GM19468 (cell line): Measurements from ENCODE around the gene XRCC6.
"Not testable (repeated sequence)": the region's sequence is repeated elsewhere in the genome, so short reads cannot be mapped to it uniquely, and the experiment has no call there.

ENCODE experiments used
- ATAC-seq: cut with Tn5 transposase; IDR thresholded peaks from one replicate; pipeline ENCODE4 v1.9.1; 2021; ENCODE audit warnings: mild to moderate bottlenecking, moderate library complexity, moderate number of reproducible peaks; ENCODE audit not compliant: unreplicated experiment; ENCODE audit errors: extremely low read depth

Gene XRCC6

DNA sequence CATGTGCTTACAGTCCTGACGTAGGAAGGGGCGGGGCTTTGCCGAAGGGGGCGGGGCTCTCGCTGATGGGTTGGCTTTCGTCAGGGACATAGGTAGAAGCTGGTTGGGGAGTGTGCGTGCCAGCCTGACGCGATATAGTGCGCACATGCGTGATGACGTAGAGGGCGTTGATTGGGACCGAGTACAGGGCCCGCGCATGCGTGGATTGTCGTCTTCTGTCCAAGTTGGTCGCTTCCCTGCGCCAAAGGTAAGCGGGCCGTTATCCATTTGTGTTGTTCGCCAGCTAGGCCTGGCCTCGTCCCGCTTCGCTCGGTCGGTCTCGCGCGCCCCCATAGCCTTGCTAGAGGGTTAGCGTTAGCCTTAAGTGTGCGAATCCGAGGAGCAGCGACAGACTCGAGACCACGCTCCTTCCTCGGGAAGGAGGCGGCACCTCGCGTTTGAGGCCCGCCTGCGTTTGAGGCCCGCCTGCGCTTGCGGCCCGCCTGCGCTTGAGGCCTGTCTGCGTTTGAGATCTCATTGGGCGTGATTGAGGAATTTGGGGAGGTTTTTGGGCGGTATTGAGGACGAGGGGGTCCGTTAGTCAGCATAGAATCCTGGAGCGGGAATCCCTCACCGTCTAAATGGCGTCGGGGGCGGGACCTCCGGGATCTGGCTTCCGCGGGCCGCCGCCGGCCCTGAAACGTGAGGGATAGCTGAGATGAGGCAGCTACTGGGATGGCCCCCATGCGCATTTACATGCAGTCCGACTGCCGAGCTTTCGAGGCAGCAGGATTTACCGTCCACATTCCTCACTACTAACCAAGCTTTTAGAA lies at the start of gene XRCC6:
XRCC6 (plus strand) TSS at position 197 of the 812 bp plus-strand sequence. CDS start 710 bp downstream, outside the sequence.
- peak; percentile 59 for ATAC-seq

DNA sequence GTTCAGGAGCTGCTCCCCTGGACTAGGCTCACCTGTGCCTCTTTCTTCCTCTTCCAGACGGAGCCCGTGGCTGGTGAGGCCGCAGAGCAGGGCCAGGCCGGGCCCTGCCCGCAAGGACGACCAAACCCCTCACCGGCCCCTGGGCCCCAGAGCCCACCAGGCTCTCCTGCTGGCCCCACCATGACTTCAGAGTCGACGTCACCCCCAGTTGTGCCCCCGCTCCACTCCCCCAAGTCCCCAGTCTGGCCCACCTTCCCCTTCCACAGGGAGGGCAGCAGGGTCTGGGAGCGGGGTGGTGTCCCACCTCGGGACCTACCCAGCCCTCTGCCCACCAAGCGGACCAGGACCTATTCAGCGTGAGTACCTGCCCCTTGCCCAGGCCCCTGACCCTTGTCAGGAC lies 49.3 kb upstream of the XRCC6 start:
- ATAC-seq = no peak

DNA sequence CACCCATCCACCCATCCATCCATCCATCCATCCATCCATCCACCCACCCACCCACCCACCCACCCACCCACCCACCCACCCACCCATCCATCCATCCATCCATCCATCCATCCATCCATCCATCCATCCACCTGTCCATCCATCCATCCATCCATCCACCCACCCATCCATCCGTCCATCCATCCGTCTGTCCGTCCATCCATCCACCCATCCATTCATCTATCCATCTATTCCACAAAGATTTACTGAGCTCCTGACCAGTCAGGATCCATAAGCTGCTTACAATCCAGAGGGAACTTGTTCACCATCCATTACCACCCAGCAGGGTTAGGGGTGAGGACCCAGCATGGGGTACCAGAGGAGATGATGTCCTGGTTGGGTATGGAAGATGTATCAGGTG lies 48.8 kb upstream of the XRCC6 start:
- ATAC-seq = not testable (repeated sequence)

DNA sequence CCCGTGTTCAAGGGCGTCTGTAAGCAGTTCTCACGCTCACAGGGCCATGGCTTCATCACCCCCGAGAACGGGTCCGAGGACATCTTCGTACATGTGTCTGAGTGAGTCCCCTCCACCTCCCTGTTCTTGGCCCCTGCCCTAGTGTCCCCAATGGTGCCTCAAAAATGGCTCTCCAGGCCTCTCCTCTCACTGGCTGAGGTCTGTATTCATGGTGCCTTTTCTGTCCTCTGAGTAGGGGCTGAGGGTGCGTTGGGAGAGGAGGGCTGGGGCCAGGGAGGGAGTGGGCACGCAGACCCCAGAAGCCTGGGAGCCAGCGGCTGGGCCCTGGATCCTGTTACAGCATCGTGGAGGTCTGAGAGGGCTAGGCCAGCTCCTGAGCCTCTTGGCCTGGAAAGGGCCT lies 47.4 kb upstream of the XRCC6 start:
- ATAC-seq = no peak

DNA sequence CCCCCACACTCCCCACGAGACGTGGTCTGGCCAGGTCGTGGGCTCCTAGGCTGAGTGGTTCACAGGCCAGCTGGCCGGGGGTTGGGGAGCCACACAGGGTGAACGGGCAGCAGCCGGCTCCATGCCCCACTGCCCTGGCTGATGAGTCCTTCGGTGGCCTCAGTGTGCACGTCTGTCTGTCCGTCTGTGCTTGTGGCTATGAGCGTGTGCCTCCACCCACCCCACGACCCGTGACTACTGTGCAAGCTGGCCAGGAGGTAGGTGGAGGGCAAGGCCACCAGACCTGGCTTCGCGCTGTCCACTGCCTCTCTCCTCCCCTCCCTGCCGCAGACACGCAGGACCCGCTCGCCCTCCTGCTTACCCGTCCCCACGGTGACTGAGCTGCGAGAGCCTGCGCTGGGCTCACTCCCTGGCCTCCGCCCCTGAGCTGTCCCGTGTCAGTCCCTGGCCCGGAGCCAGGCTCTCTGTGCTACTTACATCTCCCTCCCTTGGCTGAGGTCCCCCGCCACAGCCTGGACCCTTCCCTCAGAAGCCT lies 46.2 kb upstream of the XRCC6 start:
- ATAC-seq = no peak

DNA sequence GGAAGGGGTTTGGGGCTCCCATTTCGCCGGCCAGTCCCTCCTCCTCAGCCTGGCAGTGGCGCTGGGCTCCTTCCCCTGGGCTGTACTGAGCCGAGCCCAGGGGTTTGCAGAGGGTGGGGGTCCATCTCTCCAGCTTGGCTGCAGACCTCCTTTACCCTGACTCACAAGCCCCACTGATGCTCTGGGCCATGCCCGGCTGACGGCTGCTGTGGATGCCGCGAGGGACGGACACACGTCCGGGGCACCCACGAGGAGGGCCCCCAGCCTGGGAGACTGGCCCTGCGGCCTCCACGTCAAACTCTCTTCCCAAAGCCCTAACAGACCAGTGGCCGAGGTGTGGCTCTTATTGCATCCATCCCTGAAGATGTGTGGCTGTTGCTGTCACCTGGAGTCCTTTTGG lies 45.6 kb upstream of the XRCC6 start:
- no peak for ATAC-seq

DNA sequence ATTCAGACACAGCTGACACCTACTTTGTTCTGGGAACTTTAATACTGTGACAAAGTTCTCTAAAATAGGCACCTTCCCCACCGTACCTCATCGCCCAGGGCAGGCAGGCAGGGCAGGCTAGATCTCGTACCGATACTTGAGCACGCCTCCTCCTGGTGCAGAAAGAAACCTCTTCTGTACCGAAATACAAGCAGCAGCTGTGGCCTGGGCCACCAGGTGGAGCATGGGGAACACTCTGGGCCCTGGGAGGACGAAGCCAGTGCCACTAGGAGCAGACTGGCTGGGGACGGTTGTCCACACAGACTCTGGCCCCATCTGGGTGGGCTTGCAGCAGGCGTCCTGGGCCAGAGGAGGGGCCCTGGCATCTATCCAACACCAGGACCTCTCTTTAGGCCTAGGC lies 44.2 kb upstream of the XRCC6 start:
- ATAC-seq = no peak

DNA sequence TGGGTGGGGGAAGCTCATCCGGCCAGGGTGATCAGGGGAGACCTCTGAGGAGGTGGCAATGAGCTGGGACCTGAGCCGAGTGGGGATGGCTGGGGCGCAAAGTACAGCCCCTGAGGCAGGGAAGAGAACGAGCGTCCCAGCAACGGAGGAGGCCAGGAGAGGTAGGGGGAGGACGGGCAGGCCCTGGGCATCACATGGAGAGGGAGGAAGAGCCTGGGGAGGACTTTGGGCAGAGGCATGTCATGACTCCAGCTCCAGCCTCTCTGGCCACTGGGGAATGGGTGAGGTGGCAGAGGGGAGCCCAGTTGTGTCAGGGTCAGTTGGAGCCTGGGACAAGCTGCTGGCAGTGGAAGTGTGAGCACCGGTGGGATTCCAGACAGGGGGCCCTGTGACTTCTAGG lies 43.0 kb upstream of the XRCC6 start:
- ATAC-seq = no peak

DNA sequence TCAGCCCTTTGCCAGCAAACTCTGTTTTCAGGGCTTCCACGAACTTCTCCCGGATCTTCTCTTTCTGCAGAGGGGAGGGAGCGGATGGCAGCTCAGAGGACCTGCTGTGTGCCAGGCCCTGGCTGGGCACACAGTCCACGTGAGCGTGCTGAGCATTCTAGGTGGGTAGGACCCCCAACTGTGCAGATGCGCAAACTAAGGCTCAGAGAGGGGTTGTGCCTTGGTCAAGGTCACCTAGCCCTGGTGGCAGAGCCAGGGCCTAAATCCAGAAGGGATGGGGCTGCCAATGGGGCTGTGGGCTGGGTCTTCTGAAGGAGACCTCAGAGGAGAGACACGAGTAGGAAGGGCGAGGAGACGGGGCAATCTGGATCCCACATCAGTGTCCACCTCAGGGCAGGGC lies 42.3 kb upstream of the XRCC6 start:
- ATAC-seq = no peak

DNA sequence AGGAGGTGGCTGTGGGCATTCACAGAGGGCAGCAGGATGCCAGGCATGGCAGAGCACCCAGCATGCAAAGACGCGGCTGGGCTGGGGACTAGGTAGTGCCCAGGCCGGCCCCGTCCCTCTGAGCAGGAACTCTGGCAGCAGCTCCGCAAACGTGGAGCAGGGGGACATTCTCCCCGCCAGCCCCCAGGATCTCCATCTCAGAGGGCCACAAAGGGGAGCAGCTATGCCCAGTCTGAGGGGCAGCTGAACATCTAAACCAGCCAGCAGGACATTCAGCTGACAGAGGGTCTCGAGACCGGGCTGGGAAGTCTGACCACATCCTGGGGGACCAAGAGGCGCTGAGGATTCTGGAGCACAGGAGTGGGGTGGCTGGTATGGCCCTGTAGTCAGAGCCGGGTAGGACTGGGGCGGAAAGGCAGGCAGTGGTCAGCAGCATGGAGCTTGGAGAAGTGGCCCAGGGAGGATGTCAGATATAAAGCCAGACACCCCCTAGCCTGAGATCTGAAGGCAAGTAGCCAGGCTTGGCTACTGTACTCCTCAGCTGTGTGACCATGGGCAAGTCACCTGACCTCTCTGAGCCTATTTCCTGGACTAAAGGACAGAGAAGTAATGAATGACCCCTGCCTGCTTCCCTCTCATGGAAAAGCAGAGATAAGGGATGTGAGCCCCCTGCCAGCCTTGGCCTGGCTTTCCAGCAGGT lies 41.6 kb upstream of the XRCC6 start:
- no peak for ATAC-seq

DNA sequence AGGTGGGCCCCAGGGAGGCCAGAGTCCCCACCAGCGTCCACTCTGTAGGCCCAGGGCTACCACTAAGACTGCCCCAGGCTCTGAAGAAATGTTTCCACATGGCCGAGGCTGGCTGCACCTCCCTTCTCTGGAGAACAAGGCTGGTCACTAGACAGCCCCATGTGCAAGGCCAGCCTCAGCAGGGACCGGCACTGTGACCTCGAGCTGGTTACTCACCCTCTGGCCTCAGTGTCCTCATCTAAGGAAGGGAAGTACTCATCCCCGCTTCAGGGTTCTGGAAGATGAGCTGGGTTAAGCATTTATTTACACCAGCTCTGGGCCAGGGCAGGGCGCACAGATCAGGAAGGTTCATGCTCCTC lies 41.1 kb upstream of the XRCC6 start:
- no peak for ATAC-seq

DNA sequence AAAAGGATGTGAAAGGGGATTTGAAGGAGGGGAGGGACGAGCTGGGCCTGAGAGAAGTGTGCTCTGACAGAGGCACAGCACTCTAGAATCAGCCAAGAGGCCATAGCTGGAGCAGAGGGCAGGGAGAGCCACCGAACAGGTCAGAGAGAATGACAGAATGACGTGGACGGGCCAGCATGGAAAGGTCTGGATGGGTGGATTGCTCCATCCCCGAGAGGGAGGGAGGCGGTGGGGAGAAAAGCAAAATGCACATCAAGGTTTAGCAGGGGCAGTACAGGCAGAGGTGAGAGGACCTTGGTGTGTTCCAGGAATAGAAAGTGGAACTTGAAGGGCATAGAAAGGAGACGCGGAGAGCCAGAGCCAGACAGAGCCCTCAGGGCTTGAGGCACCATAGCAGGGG lies 38.4 kb upstream of the XRCC6 start:
- no peak for ATAC-seq

DNA sequence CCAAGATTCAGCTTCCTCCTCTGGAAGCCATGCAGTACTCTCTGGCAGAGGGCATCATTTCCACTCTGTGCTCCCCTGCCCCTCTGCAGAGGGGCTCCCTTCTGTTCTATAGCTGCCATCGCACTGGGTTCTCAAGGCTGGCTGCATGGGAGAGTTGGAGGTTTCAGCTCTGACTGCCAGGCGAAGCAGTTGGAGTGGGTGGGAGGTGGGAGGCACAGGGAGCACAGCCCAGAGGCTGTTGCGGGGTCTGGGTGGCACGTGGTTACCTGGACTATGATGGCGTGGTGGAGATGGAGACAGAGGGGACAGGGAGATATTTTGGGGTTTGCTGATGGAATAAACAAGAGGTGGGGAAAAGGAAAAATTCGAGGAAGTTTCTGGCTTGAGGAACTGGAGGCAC lies 36.2 kb upstream of the XRCC6 start:
- no peak for ATAC-seq

DNA sequence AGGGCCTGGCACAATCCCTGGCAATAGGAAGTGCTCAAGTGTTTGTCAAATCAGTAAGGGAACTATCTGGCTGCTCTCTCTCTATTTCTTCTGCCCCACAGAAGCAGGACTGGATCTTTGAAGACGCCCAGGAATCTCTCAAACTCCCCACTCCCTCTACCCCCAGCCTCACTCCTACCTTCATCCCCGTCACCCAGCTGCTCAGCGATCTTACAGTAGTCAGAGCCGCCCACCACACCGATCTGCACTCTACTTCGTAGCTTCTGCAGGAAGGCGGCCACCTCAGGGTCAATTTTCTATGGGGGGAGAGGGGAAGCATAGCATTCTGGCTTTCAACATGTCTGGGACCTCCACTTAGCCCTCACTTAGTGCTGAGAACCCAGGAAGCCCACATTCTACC lies 35.2 kb upstream of the XRCC6 start:
- ATAC-seq = no peak

DNA sequence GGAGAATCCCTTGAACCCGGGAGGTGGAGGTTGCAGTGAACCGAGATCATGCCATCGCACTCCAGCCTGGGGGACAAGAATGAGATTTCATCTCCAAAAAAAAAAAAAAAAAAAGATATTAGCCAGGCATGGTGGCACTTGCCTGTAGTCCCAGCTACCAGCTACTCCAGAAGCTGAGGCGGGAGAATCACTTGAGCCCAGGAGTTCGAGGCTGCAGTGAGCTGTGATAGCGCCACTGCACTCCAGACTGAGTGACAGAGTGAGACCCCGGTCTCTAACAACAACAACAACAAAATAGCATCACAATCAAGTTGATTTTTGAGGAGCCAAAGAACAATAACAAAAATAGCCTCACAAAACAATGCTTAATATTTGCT lies 33.8 kb upstream of the XRCC6 start:
- ATAC-seq = no peak

DNA sequence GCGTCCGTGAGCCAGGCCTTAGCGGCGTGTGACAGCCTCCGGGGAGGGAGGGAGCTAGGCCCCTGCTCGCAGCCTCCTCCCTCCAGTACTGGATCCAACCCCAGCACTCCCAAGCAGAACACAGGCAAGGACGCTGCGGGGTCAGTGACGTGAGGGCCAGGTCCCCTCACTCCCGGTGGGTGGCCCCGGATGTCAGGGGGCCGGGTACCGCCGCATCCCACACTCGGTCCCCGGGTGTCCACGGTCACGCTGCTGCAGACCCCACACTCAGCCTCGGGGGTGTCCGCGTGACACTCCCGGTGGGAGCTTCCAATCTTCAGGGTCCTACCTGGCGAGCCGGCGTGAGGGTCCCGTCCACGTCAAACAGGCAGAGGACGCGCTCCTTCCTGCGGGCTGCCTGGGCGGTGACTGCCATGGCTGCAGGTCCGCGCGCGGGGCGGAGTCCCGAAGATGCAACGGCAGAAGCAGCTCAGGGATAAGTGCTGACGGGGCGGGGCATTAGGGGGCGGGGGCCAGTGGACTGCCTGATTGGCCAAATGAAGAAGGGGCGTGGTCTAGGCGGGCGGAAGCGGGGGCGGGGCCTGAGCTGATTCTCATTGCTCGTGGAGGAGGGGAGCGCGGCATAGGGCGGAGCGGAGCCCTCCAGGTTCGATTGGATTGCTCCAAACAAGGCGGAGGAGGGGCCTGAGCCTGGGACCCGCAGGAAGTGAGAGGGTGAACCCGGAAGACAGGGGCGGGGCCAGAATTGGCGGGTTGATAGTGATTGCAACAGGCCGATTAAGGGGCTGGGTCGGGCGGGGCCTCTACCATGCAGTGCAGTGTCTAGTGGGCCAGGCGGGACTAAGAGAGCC lies 31.5 kb upstream of the XRCC6 start, which contains the start of gene PMM1:
PMM1 (minus strand) TSS at position 450 of the 851 bp plus-strand sequence; CDS start at position 415, 35 bp downstream.
- peak; percentile 77 for ATAC-seq

DNA sequence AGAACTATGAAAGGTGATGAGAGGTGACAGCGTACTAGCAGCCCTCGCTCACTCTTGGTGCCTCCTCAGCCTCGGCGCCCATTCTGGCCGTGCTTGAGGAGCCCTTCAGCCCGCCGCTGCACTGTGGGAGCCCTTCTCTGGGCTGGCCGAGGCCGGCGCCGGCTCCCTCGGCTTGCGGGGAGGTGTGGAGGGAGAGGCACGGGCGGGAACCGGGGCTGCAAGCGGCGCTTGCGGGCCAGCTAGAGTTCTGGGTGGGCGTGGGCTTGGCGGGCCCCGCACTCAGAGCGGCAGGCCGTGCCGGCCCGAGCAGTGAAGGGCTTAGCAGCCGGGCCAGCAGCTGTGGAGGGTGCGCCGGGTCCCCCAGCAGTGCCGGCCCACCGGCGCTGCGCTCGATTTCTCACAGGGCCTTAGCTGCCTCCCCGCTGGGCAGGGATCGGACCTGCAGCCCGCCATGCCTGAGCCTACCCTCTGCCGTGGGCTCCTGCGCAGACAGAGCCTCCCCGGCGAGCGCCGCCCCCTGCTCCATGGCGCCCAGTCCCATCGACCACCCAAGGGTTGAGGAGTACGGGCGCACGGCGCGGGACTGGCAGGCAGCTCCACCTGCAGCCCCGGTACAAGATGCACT lies 27.6 kb upstream of the XRCC6 start:
- ATAC-seq = not testable (repeated sequence)

DNA sequence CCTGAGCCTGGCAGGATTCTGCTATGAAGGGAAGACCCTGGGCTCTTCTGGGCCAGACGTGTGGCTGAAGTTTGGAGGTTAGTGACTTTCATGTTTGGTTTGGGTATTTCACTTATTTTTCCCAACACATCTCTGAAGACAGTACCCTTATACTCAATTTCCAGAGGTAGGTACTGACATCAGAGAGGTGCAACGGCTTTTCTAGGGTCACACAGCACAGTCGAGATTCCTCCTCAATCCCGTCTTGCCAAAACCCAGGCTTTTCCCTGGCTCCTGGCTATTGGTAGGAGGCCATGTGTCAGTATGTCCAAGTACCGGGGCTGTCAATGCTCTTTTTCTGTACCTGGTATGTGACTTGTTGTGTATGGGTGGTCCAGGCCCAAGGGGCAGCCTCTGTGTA lies 25.4 kb upstream of the XRCC6 start:
- no peak for ATAC-seq

DNA sequence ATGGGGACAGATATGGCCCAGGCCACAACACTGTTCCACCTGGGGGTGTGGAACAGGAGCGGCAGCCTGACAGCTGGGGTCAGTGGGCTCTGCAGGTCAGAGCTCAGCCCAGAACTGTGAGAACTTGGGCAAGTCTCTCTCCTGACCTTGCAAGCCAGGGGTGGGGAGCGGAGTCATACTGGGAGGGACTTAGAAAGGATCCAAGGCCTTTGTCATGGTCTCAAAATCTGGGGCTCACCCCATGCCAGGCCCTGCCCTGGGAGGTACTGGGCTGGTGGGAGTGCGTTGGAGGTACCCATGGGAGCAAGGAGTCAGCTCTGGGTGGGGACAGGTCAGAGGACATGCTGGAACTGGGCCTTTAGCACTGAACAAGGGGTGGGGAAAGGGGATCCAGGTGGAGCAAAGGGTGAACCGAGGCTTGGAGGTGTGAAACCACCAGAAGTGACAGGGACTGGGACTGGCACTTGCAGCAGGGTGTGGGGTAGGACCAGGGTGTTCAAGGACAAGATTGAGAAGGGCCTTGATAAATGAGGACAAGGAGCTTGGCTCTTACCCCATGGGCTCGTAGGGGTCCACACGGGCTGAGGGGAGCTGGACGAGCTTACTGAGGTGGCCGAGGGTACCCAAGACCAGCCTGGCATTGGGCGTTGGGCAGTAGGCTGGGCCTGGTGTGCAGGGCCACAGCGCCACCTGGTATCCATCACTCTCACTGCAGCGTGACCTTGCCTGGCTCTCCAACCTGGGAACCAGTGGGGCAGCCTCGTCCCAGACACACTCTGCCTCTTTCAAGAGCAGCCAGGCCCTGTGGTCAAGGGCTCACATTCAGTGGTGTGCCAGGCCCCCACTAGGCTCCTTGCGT lies 24.1 kb upstream of the XRCC6 start:
- ATAC-seq = no peak
